DND-41 (cell line): ENCODE measurements around the gene CACNA1D.

Experiments used
- CTCF ChIP-seq: IDR thresholded peaks from 2 replicates; pipeline ENCODE4 v1.5.1; 2012; ENCODE audit warnings: borderline replicate concordance, low read length, moderate library complexity, mild to moderate bottlenecking; ENCODE audit not compliant: poor library complexity, severe bottlenecking; ENCODE audit errors: extremely low read depth
- EZH2 ChIP-seq: IDR thresholded peaks from 3 replicates; pipeline ENCODE4 v1.6.1; 2012; ENCODE audit warnings: borderline replicate concordance, low read depth, mild to moderate bottlenecking, moderate library complexity, low read length, inconsistent platforms; ENCODE audit not compliant: severe bottlenecking

GRCh38 chr3:53862241-53862640 is 367.8 kb downstream of the CACNA1D start:
- TF ChIP-seq CTCF (no peak), EZH2 (no peak)
